Liver (tissue), 9 donors: ENCODE data around the gene NAIF1. TPM values are rescaled to one million over a fixed set of nuclear protein-coding genes. Genes with fewer than 3 reads are reported as not detected.

Experiments
- DNase-seq: peaks from one replicate; pipeline ENCODE4 v3.0.0-alpha.2; 2017; ENCODE audit warnings: low spot score
- H3K27ac ChIP-seq, 2 donors: one replicate each; pipeline ENCODE4 v1.7.0; 2013; ENCODE audit warnings: inconsistent platforms in 2 of 2, low read length in 2 of 2, control low read depth in 1 of 2, low read depth in 1 of 2, mild to moderate bottlenecking in 1 of 2
- H3K27me3 ChIP-seq, 4 donors: one replicate each; pipeline versions ENCODE4 v1.6.1 to v1.7.0; 2013; ENCODE audit warnings: low read length in 3 of 4, inconsistent platforms in 1 of 4, mild to moderate bottlenecking in 1 of 4, moderate library complexity in 1 of 4; ENCODE audit not compliant: control insufficient read depth in 4 of 4, insufficient read depth in 4 of 4
- H3K36me3 ChIP-seq, 4 donors: one replicate each; pipeline versions ENCODE4 v1.6.1 to v1.7.0; 2013; ENCODE audit warnings: low read length in 3 of 4, mild to moderate bottlenecking in 3 of 4, low read depth in 1 of 4, moderate library complexity in 1 of 4; ENCODE audit not compliant: control insufficient read depth in 4 of 4, insufficient read depth in 3 of 4
- H3K4me1 ChIP-seq, 4 donors: one replicate each; pipeline versions ENCODE4 v1.6.1 to v1.7.0; 2013; ENCODE audit warnings: low read length in 3 of 4, mild to moderate bottlenecking in 3 of 4, moderate library complexity in 1 of 4; ENCODE audit not compliant: control insufficient read depth in 4 of 4, insufficient read depth in 4 of 4
- H3K4me3 ChIP-seq, 3 donors: one replicate each; pipeline versions ENCODE4 v1.6.1 to v1.7.0; 2013; ENCODE audit warnings: low read length in 3 of 3, control low read depth in 1 of 3, low read depth in 1 of 3, mild to moderate bottlenecking in 1 of 3
- H3K9ac ChIP-seq, 2 donors: one replicate each; pipeline ENCODE4 v1.7.0; 2013; ENCODE audit warnings: low read length in 2 of 2, mild to moderate bottlenecking in 2 of 2, moderate library complexity in 2 of 2, control low read depth in 1 of 2, low read depth in 1 of 2
- H3K9me3 ChIP-seq, 4 donors: one replicate each; pipeline versions ENCODE4 v1.6.1 to v1.7.0; 2013; ENCODE audit warnings: low read length in 3 of 4; ENCODE audit not compliant: control insufficient read depth in 4 of 4
- EGR1 ChIP-seq, 2 donors: IDR thresholded peaks; 2 replicates each; pipeline ENCODE4 v1.6.1; 2016 to 2018; ENCODE audit warnings: antibody characterized with exemption in 2 of 2, low read depth in 2 of 2
- FOXA1 ChIP-seq: IDR thresholded peaks from 2 replicates; pipeline ENCODE4 v1.6.1; 2016; ENCODE audit warnings: antibody characterized with exemption
- FOXA2 ChIP-seq: IDR thresholded peaks from 2 replicates; pipeline ENCODE4 v1.6.1; 2016; ENCODE audit warnings: antibody characterized with exemption
- GABPA ChIP-seq, 2 donors: IDR thresholded peaks in 1 of 2; conservative IDR thresholded peaks in 1 of 2; 2 replicates each; pipeline ENCODE4 v1.6.1; 2016; ENCODE audit warnings: antibody characterized with exemption in 2 of 2, mild to moderate bottlenecking in 1 of 2, moderate library complexity in 1 of 2
- HNF4A ChIP-seq, 2 donors: conservative IDR thresholded peaks; 2 replicates each; pipeline ENCODE4 v1.6.1; 2016; ENCODE audit warnings: antibody characterized with exemption in 2 of 2, mild to moderate bottlenecking in 2 of 2
- HNF4G ChIP-seq: IDR thresholded peaks from 2 replicates; pipeline ENCODE4 v1.6.1; 2016; ENCODE audit warnings: antibody characterized with exemption
- JUND ChIP-seq, 2 donors: IDR thresholded peaks; 2 replicates each; pipeline ENCODE4 v1.6.1; 2016; ENCODE audit warnings: antibody characterized with exemption in 2 of 2
- MAX ChIP-seq: IDR thresholded peaks from 2 replicates; pipeline ENCODE4 v1.6.1; 2016; ENCODE audit warnings: antibody characterized with exemption
- NR2F2 ChIP-seq: IDR thresholded peaks from 2 replicates; pipeline ENCODE4 v1.6.1; 2016; ENCODE audit warnings: antibody characterized with exemption
- RAD21 ChIP-seq, 2 donors: IDR thresholded peaks; 2 replicates each; pipeline ENCODE4 v1.6.1; 2016; ENCODE audit warnings: antibody characterized with exemption in 2 of 2, mild to moderate bottlenecking in 2 of 2
- RXRA ChIP-seq, 2 donors: IDR thresholded peaks; 2 replicates each; pipeline ENCODE4 v1.6.1; 2017 to 2018; ENCODE audit warnings: antibody characterized with exemption in 2 of 2, mild to moderate bottlenecking in 1 of 2
- SP1 ChIP-seq: IDR thresholded peaks from 2 replicates; pipeline ENCODE4 v1.6.1; 2018; ENCODE audit warnings: antibody characterized with exemption, mild to moderate bottlenecking
- TAF1 ChIP-seq: conservative IDR thresholded peaks from 2 replicates; pipeline ENCODE4 v1.6.1; 2016; ENCODE audit warnings: antibody characterized with exemption, mild to moderate bottlenecking
- YY1 ChIP-seq: IDR thresholded peaks from 2 replicates; pipeline ENCODE4 v1.6.1; 2016; ENCODE audit warnings: antibody characterized with exemption, mild to moderate bottlenecking
- ZBTB33 ChIP-seq: IDR thresholded peaks from 2 replicates; pipeline ENCODE4 v1.6.1; 2016; ENCODE audit warnings: antibody characterized with exemption
- WGBS: extraction: QIAGEN DNeasy Blood & Tissue Kit; methylation state at CpG from one replicate; pipeline ENCODE4 v1.1.7; 2013; 5-methylcytosine and 5-hydroxymethylcytosine counted together
- polyA plus RNA-seq, 2 donors: library from polyadenylated mRNA; stranded (reverse) in 1 of 2; unstranded in 1 of 2; fragments of 200-250 nt in 1 of 2; fragments of >200 nt in 1 of 2; fragmentation: Nextera tagmentation in 1 of 2; extraction: Ambion mirVana in 1 of 2; gene quantifications; one replicate each; pipeline versions ENCODE4 v1.2.1 to v1.2.3, GENCODE V29; 2013 to 2015
- total RNA-seq, 2 donors: library from RNA; depleted of rRNA; stranded (reverse); fragments of >200 nt; gene quantifications; one replicate each; pipeline ENCODE4 v1.2.3, GENCODE V29; 2014
- TF ChIP-seq, protein P1 (sequence below): IDR thresholded peaks from 2 replicates; pipeline ENCODE4 v1.6.1; 2016; ENCODE audit warnings: antibody characterized with exemption, mild to moderate bottlenecking
- donor health status: healthy.
- donor health status: healthy.
- donor health status: healthy.
- donor health status: healthy.
- donor health status: healthy.

NAIF1 gene
- total and polyA plus RNA-seq, 4 donors = 2.5 to 6.5 (median 4.7) TPM

DNA sequence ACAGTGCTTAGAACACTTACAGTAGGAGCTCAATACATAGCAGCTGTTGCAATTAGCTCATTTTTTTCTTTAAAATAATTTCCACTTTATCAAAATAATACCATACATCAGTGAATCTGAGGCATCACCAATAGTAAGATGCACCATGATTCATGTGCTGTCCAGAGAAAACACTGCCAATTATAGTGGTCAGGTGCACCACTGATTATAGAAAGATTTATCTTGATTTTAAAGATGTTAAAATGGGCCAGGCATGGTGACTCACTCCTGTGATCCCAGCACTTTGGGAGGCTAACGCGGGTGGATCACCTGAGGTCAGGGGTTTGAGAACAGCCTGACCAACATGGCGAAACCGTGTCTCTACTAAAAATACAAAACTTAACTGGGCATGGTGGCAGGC lies 39.4 kb downstream of the NAIF1 start:
- Histone ChIP-seq H3K4me1 (peaks cover 0 to 4% (median 2%) of the 10 kb centered on the region in 4 donors), H3K36me3 (no peaks in the 10 kb centered on the region), H3K9ac (no peak overlapping the region), H3K9me3 (no peaks in the 10 kb centered on the region), H3K27me3 (no peaks in the 10 kb centered on the region), H3K27ac (no peak overlapping the region), H3K4me3 (no peak overlapping the region)
- 96% methylated on average over 4 of the region's 4 CpGs for WGBS
- DNase-seq = no peak
- TF ChIP-seq JUND (IDR thresholded peaks at IDR 0.05) (no peak), MAX (no peak), FOXA1 (no peak), HNF4G (no peak), RXRA (IDR thresholded peaks at IDR 0.05) (no peak), RAD21 (IDR thresholded peaks at IDR 0.05) (no peak), HNF4A (conservative IDR thresholded peaks at IDR 0.05) (no peak), EGR1 (IDR thresholded peaks at IDR 0.05; ENCODE audit: low read depth in 2 of 2) (no peak), NR2F2 (no peak), SP1 (no peak), ZBTB33 (no peak)
- TF ChIP-seq, protein P1, sequence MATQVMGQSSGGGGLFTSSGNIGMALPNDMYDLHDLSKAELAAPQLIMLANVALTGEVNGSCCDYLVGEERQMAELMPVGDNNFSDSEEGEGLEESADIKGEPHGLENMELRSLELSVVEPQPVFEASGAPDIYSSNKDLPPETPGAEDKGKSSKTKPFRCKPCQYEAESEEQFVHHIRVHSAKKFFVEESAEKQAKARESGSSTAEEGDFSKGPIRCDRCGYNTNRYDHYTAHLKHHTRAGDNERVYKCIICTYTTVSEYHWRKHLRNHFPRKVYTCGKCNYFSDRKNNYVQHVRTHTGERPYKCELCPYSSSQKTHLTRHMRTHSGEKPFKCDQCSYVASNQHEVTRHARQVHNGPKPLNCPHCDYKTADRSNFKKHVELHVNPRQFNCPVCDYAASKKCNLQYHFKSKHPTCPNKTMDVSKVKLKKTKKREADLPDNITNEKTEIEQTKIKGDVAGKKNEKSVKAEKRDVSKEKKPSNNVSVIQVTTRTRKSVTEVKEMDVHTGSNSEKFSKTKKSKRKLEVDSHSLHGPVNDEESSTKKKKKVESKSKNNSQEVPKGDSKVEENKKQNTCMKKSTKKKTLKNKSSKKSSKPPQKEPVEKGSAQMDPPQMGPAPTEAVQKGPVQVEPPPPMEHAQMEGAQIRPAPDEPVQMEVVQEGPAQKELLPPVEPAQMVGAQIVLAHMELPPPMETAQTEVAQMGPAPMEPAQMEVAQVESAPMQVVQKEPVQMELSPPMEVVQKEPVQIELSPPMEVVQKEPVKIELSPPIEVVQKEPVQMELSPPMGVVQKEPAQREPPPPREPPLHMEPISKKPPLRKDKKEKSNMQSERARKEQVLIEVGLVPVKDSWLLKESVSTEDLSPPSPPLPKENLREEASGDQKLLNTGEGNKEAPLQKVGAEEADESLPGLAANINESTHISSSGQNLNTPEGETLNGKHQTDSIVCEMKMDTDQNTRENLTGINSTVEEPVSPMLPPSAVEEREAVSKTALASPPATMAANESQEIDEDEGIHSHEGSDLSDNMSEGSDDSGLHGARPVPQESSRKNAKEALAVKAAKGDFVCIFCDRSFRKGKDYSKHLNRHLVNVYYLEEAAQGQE = no peak

DNA sequence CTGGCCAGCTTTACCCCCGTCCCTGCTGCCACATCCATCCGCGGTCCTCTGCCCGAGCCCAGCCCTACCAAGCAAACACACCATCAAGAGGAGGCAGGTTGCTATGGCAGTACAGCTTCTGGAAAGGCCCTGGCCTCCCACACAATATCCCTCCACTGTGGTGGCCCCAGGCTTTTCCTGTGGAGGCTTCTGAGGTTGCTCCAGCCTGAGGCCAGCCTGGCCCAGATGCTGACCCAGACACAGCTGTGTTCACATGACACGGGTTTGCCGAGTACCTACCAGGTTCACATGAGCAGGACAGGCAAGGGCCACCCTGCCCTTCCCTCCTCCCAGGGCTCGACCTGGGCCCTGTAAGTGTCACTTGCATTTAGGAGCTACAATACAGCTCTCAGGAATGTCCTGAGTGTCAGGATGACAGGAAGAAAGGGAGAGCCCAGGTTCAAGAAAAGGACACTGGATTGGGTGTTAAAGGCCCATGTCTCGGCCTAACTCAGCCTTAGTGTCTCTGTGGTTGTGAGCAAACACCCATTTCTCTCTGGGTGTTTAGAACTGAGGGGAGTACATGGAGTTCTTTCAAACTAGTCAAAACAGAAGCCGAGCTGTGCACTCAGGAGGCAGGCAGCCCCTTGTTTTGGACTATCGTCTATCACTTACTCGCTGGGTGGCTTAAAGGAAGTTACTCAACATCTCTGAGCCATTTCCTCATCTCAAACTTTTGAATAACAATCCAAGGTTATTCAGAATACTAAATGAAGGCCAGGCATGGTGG lies 40.2 kb downstream of the NAIF1 start:
- Histone ChIP-seq H3K4me1 (peaks cover 2 to 11% (median 6%) of the 10 kb centered on the region in 4 donors), H3K27ac (peak overlapping the region; percentile 11 to 73), H3K27me3 (no peaks in the 10 kb centered on the region), H3K36me3 (no peaks in the 10 kb centered on the region), H3K9me3 (no peaks in the 10 kb centered on the region), H3K9ac (no peak overlapping the region), H3K4me3 (no peak overlapping the region)
- WGBS = 72% methylated on average over 11 of the region's 11 CpGs
- TF ChIP-seq HNF4G (no peak), RXRA (IDR thresholded peaks at IDR 0.05) (no peak), YY1 (no peak), NR2F2 (no peak), SP1 (no peak), TAF1 (no peak), MAX (no peak), GABPA (IDR thresholded peaks at IDR 0.05 in 1 of 2, conservative IDR thresholded peaks at IDR 0.05 in 1 of 2) (no peak), JUND (IDR thresholded peaks at IDR 0.05) (no peak), FOXA2 (no peak)
- no peak for DNase-seq
